ENCODE results near the gene SLC5A10.

The SLC5A10 gene

DNA sequence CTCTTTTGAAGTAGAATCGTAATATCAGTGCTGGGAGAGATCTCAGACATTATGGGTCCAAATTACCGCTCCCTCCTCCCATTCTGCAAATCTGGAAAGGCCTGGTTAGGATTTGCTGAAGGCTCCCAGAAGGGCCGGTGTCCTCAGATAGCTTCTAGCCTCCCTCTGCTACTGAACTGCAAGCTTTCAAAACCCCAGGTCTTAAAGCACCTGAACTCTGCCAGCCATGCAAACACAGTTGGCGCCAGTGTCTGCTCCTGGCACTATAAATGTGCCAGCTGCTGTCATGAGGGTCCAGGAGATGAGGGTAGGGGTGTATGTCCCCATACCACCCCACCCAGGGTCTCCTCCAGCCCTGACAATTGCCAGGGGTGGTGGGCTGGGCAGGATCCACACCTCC lies 24.2 kb downstream of the SLC5A10 start:
- H3K4me3 ChIP-seq (ENCODE audit: low read depth, low read length) = no peak overlapping the region
- TF ChIP-seq, protein P1, sequence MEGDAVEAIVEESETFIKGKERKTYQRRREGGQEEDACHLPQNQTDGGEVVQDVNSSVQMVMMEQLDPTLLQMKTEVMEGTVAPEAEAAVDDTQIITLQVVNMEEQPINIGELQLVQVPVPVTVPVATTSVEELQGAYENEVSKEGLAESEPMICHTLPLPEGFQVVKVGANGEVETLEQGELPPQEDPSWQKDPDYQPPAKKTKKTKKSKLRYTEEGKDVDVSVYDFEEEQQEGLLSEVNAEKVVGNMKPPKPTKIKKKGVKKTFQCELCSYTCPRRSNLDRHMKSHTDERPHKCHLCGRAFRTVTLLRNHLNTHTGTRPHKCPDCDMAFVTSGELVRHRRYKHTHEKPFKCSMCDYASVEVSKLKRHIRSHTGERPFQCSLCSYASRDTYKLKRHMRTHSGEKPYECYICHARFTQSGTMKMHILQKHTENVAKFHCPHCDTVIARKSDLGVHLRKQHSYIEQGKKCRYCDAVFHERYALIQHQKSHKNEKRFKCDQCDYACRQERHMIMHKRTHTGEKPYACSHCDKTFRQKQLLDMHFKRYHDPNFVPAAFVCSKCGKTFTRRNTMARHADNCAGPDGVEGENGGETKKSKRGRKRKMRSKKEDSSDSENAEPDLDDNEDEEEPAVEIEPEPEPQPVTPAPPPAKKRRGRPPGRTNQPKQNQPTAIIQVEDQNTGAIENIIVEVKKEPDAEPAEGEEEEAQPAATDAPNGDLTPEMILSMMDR (conservative IDR thresholded peaks at IDR 0.05; ENCODE audit: low read depth, low read length) = no peak
- DNase-seq (ENCODE audit: low read depth) = no peak

DNA sequence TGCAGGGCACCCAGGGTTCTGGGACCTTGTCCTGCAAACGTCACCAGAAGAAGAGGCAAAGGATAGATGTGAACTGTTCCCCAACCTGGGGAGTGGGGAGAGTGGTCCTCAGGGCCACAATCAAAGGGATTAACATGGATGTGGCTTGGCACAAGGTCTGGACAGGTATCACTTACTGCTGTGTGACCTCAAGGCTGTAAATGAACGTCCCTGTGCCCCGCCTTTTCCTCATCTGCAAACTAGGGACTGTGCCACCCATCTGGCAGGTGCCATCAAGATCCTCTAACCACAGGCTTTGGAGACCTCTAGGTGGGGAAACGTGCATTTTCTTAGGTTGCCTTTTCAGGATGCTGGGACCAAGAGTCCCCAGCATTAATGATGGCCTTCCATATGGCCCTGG lies 25.1 kb downstream of the SLC5A10 start:
- TF ChIP-seq, protein P1 (conservative IDR thresholded peaks at IDR 0.05; ENCODE audit: low read depth, low read length) = no peak
- H3K4me3 ChIP-seq (ENCODE audit: low read depth, low read length) = no peak overlapping the region
- no peak for DNase-seq (ENCODE audit: low read depth)

DNA sequence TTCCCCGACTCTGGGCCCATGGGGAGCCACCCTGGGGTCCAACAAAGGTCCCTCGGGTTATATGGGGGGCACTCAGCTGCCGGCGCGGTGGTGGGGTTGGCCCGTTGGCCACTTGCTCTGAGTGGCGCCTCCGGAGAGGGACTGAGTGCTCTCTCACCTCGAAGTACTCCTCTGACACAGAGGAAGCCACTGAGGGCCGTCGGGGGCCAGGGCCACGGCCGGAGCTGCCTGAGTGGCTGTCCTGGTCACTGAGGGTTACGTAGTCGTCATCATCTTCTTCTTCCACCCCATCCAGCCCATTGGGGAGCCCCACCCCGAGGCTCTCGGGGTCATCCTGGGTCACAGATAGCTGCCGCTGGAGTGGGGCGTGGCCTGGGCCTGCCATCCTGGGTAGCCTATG lies 25.7 kb downstream of the SLC5A10 start:
- no peak for DNase-seq (ENCODE audit: low read depth)
- no peak overlapping the region for H3K4me3 ChIP-seq (ENCODE audit: low read depth, low read length)
- TF ChIP-seq, protein P1 (conservative IDR thresholded peaks at IDR 0.05; ENCODE audit: low read depth, low read length) = no peak

DNA sequence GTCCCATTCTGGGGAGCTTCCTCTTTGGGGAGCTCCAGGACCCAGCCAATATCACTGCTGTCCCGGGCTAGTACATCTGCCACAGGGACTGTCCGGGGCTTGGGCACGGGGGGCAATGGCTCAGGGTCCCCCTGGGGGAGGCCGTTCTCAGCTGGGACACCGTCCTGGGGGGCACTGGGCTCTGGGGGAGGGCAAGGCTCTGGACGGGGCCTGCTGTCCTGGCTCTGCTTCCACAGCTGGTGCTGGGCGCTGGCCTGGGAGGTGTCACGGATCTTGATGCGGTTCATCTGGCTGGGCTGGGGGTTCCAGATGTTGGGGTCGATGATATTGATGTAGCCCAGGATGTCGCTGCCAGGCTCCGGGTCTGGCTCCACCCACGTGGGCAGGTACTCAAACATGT lies 26.1 kb downstream of the SLC5A10 start:
- H3K4me3 ChIP-seq (ENCODE audit: low read depth, low read length) = no peak overlapping the region
- TF ChIP-seq, protein P1 (conservative IDR thresholded peaks at IDR 0.05; ENCODE audit: low read depth, low read length) = no peak
- DNase-seq (ENCODE audit: low read depth) = no peak

DNA sequence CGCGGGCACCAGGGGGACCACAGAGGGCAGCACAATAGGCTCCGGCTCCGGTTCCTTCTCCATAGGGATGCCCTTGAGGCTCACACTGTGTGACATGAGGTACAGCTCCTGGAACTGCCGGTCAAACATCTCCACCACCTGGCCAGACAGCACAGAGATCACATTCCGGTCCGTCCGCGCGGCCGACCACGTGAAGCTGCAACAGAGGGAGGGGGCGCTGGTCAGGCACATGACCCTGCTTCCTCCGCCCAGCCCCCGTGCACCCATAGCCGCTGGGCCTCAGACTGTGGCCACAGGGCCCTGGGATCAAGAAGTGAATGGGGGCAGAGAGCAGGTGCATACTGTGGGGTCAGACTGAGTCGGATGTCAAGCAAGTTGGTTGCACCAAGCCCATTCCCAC lies 26.7 kb downstream of the SLC5A10 start:
- TF ChIP-seq, protein P1 (conservative IDR thresholded peaks at IDR 0.05; ENCODE audit: low read depth, low read length) = no peak
- H3K4me3 ChIP-seq (ENCODE audit: low read depth, low read length) = no peak overlapping the region
- no peak for DNase-seq (ENCODE audit: low read depth)

DNA sequence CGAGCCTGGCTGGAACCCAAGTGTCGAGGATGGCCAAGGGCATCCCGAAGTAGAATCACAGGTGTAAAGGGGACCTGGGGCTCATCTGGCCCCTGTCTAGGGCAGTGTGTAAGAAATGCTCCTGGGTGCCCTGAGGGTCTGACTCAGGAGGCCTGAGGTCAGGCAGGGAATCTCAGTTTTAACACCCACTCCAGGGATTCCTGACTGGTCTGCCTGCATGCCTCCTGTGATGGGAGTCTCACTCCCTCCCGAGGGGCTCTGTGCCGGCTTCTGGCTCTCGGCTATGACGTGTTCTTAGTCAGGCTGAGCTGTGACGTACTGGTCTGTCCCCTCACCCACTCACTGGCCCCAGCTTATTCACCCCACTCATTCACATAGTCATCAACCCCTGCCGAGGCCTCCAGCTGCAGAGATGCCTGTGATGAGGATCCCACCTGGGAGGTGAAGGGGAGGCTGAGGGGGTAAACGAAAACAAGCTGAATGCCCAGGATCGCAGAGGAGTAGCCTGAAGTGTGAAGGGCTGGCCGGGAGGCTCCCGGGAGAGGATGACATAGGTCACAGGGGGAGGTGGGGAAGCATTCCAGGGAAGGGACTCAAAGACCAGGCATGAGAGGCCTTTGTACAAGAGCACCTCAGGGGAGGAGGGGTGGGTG lies 28.8 kb downstream of the SLC5A10 start:
- H3K4me3 ChIP-seq (ENCODE audit: low read depth, low read length) = no peak overlapping the region
- peak; percentile 69 for DNase-seq (ENCODE audit: low read depth)

DNA sequence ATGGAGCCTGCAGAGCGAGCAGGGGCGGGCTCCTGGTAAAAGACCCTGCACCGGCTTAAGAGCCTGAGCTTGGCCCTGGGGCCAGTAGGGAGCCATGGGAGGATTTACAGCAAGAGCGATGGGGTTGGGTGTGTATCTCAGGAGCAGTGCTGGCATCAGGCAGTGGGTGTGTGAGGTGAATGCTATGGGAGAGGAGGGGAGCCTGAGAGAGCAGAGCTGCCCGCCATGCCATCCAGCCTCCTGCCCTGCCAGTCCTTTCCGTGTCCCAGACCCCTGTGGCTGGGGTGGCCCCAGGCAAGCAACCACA lies 29.3 kb downstream of the SLC5A10 start:
- no peak for DNase-seq (ENCODE audit: low read depth)

More for the DNA sequence above, 28.8 kb downstream of the SLC5A10 start:
- TF ChIP-seq, protein P1 (conservative IDR thresholded peaks at IDR 0.05; ENCODE audit: low read depth, low read length) = no peak

More for the DNA sequence above, 29.3 kb downstream of the SLC5A10 start:
- no peak overlapping the region for H3K4me3 ChIP-seq (ENCODE audit: low read depth, low read length)
- TF ChIP-seq, protein P1 (conservative IDR thresholded peaks at IDR 0.05; ENCODE audit: low read depth, low read length) = no peak

Measured in choroid plexus epithelial cell (primary cell).